Activated T-cell treated with anti-CD3 and anti-CD28 coated beads, Interleukin-2, amount 50 U/mL, for 72 hours (primary cell): ENCODE measurements around the gene MPST. TPM values are rescaled to one million over a fixed set of nuclear protein-coding genes. Genes with fewer than 3 reads are reported as not detected.
A peak's percentile ranks its signal among the peaks of the same experiment; 100 is the strongest.

Source experiments
- ATAC-seq, 2 donors: fragments of 150-1000 bp; cut with Tn5 transposase; replicated peaks in 1 of 2; 2 replicates each; pipeline ENCODE4 v1.10.0; 2021; ENCODE audit warnings: moderate library complexity in 2 of 2, mild to moderate bottlenecking in 1 of 2
- DNase-seq, 2 donors: peaks; one replicate each; pipeline ENCODE4 v3.0.0; 2021 to 2022; ENCODE audit warnings: mixed read lengths in 1 of 2
- H3K27ac Mint-ChIP-seq: one replicate; pipeline ENCODE4 v1.8.0; 2022; ENCODE audit warnings: mild to moderate bottlenecking, moderate library complexity, mixed read lengths
- H3K27me3 Mint-ChIP-seq: one replicate; pipeline ENCODE4 v1.8.0; 2022; ENCODE audit warnings: low read depth, mixed read lengths
- H3K36me3 Mint-ChIP-seq, 2 donors: one replicate each; pipeline ENCODE4 v1.8.0; 2022; ENCODE audit warnings: mixed read lengths in 2 of 2, mild to moderate bottlenecking in 1 of 2; ENCODE audit not compliant: insufficient read depth in 2 of 2
- H3K4me1 Mint-ChIP-seq: one replicate; pipeline ENCODE4 v1.8.0; 2022; ENCODE audit warnings: low read depth, mixed read lengths
- H3K4me3 Mint-ChIP-seq, 2 donors: one replicate each; pipeline ENCODE4 v1.8.0; 2022; ENCODE audit warnings: mild to moderate bottlenecking in 2 of 2, mixed read lengths in 2 of 2, moderate library complexity in 2 of 2
- H3K9me3 Mint-ChIP-seq, 2 donors: one replicate each; pipeline ENCODE4 v1.8.0; 2022; ENCODE audit warnings: mixed read lengths in 2 of 2
- total RNA-seq, 2 donors: library from RNA; stranded (reverse); gene quantifications; one replicate each; pipeline ENCODE4 v1.2.3, GENCODE V29; 2022

The MPST gene
- total RNA-seq, 2 donors from 2014 or later = 14.2 to 28.1 TPM

DNA sequence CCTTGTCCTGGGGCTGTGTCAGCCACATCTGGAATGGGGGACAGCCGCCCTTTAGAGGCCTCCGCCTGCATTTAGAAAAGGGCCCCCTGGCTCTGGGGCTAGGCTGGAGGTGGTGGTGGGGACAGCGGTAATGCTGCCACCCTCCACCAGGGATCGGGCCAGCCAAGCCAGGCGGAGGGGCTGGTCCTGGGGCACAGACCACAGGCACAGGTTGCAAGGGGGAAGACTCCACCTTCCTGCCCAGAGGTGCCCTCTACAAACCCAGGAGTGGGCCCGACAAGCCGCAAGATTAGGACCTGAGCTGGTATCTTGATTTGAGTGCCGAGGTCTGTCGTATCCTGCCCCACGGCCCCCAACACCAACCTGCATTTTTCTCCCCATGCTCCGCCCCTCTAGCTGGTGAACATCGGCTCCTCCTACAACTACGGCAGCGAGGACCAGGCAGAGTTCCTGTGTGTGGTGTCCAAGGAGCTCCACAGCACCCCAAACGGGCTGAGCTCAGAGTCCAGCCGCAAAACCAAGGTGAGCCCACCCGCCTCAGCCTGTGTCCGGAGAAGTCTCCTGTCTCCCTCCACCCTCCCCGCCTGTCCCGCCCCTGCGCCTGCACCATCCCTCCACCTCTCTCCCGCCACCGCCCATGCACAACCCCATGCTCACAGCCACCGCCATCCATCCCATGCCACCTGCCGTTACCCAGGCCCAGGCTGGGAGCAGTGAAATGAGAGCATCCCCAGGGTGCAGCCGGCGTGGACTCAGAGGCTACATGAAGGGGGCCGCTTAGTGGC, 39.6 kb downstream of the MPST start:
- Mint-ChIP-seq H3K27ac (no peak overlapping the region), H3K4me3 (no peak overlapping the region)

DNA sequence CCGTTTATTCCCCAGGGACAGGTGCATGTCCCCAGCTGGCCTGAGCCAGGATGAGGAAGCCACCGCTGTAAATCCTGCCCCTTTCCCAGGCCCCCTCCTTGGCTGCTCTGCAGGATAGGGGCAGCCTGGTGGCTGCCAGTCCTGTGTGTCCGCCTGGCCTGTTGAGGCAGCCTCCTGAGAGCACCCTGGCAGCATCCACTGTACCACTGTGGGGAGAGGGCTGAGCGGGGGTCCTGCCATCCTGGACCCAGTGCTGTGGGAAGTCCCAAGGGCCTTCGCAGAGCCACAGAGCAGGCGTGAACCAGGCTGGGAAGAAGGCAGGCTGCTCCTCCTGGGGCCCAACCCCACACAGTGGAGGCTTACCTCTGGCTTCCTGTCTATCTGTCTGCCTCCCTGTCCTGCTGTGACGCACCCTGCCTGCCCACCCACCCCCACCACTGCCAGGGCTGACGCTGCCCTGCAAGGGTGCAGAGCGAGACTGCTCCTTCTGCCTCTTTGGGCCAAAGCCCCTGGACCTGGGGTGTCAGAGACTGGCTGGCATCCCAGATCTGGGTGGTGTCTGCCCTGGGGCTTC, 40.4 kb downstream of the MPST start:
- H3K27ac Mint-ChIP-seq = no peak overlapping the region
- no peak for DNase-seq
- peak overlapping the region; percentile 82 to 88 for H3K4me3 Mint-ChIP-seq

More for the DNA sequence above, 39.6 kb downstream of the MPST start:
- DNase-seq = no peak
- no peaks in the 10 kb centered on the region for H3K27me3 Mint-ChIP-seq
- H3K4me1 Mint-ChIP-seq = peaks cover 28% of the 10 kb centered on the region
- H3K36me3 Mint-ChIP-seq = peaks cover 1 to 2% of the 10 kb centered on the region in 2 donors
- no peak for ATAC-seq
- H3K9me3 Mint-ChIP-seq = no peaks in the 10 kb centered on the region

DNA sequence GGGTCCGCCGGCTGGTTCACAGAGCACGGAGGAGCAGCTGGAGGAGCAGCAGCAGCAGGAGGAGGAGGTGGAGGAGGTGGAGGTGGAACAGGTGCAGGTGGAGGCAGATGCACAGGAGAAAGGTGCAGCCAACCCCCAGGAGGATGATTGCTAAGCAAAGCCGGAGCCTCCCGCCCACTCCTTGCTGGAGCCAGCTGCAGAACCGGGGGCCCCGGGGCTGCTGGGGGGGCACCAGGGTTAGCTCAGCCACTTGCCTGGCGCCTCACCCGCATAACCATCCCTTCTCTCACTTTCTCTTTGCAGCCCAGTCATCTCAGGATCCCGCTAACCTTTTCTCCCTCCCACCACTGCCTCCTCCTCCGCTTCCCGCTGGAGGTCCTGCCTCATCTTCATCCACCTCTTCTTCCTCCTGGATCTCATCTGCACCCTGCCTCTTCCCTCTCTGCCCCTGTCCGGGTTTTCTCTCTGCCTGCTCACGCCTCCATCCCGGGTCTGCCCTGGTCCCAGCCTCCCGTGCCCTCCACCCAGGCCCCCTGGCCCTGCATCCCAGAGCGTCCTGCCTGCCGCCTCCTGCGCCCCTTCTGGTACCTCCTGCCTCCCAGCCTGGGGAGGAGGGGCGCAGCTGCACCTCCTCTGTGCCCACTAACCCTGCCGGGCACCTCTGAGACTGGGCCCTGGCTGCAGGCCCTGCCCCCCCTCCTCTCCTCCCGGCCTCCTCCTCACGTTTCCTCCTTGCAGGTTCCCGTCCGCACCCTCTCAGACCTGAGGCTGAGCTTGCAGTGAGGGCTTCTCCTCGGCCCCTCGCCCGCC, 41.5 kb downstream of the MPST start:
- peaks cover 1 to 3% of the 10 kb centered on the region in 2 donors for H3K36me3 Mint-ChIP-seq
- H3K9me3 Mint-ChIP-seq = no peaks in the 10 kb centered on the region
- peaks cover 28% of the 10 kb centered on the region for H3K4me1 Mint-ChIP-seq
- peak overlapping the region; percentile 82 to 88 for H3K4me3 Mint-ChIP-seq
- peak; percentile 76 to 77 for DNase-seq
- ATAC-seq = peak; percentile 85 to 86
- H3K27me3 Mint-ChIP-seq = no peaks in the 10 kb centered on the region
- peak overlapping the region; percentile 55 for H3K27ac Mint-ChIP-seq

More for the DNA sequence above, 40.4 kb downstream of the MPST start:
- Mint-ChIP-seq H3K4me1 (peaks cover 28% of the 10 kb centered on the region), H3K9me3 (no peaks in the 10 kb centered on the region), H3K36me3 (peaks cover 1 to 3% of the 10 kb centered on the region in 2 donors), H3K27me3 (no peaks in the 10 kb centered on the region)
- peak; percentile 43 to 58 for ATAC-seq

DNA sequence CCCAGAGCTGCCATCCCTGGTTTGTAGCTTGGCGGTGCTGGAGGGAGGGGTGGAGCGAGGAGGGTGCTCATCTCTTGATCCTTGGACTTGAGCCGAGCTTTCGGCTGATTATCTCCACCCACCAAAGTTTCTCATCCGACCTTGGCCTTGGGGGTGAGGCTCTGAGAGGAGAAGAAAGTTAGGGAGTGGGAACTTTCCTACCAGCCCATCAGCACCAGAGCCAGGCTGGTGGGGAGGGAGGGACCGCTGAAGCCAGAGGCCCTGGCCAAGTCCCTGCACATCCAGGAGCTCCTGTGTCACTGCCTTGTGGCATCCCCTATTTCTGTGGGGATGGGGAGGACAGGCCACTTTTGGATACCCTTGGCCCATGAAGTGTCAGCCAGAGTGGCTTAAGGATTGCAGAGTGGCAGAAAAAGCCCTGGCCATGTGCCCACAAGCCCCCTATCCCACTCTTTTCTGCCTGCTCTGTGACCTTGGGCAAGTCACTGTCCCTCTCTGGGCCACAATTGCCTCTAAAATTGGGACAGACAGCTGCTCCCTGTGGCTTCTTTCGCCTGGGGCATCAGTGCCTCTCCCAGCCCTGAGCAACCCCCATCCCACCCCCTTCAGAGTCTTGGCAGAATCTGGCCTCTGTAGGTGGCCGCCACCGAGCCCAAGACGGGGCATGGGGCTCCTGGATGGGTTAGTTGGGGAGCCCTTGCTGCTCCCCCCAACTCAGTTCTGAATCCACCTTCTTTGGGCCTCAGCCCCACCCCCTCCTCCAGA, 42.3 kb downstream of the MPST start:
- H3K9me3 Mint-ChIP-seq = no peaks in the 10 kb centered on the region
- no peaks in the 10 kb centered on the region for H3K27me3 Mint-ChIP-seq
- peaks cover 28% of the 10 kb centered on the region for H3K4me1 Mint-ChIP-seq
- peaks cover 1 to 3% of the 10 kb centered on the region in 2 donors for H3K36me3 Mint-ChIP-seq
- no peak for ATAC-seq
- peak overlapping the region; percentile 52 to 59 for H3K4me3 Mint-ChIP-seq
- DNase-seq = no peak
- no peak overlapping the region for H3K27ac Mint-ChIP-seq

DNA sequence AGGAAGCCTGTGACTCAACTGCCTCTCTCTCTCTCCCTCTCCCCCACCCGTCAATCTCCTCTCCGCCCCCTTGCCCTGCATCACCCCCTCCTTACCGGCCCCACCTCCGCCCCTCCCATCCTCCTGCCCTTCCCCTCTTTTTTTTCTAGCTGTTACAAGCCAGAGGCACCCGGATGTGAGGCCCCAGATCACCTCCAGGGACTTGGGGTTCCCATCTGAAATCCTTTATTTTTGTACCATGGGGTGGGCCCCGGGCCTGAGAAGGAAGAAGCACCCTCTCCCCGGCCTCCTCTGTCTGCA, 42.8 kb downstream of the MPST start:
- H3K9me3 Mint-ChIP-seq = no peaks in the 10 kb centered on the region
- H3K36me3 Mint-ChIP-seq = peaks cover 1% of the 10 kb centered on the region in 2 donors
- H3K4me3 Mint-ChIP-seq = no peak overlapping the region
- ATAC-seq = no peak
- no peaks in the 10 kb centered on the region for H3K27me3 Mint-ChIP-seq
- no peak overlapping the region for H3K27ac Mint-ChIP-seq
- peaks cover 28% of the 10 kb centered on the region for H3K4me1 Mint-ChIP-seq
- no peak for DNase-seq

DNA sequence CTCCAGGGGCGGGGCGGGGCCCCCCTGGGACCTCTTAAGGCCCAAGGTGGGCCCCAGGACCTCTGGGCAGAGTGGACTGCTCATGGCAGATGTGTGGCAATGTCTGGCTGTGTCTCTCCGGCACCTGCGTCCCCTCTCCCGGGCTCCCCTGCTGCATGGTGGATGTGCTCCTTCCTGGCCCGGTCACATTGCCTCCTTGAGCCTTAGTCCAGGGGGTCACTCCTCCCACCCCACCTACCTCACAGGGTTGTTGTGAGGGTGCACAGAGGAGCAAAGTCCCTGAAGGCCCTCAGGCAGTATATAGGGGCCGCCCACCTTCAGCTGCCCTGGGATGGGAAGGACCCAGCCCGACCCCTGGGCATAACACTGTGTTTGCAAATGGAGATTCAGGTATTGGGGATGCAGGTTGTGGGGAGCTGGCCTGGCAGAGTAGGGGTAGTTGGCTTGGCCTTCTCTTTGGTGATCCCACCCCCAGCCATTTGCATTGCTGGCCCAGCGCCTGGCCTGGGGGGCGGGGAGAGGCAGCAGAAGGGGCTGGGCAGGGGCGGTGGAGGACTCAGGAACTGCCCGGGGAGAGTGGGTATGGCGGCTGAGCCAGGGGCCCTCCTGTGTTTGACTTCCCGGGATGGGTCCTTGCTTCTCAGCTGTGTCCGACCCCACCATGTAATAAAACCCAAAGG, 43.3 kb downstream of the MPST start:
- no peaks in the 10 kb centered on the region for H3K9me3 Mint-ChIP-seq
- no peaks in the 10 kb centered on the region for H3K27me3 Mint-ChIP-seq
- H3K36me3 Mint-ChIP-seq = peaks cover 1% of the 10 kb centered on the region in 2 donors
- no peak overlapping the region for H3K27ac Mint-ChIP-seq
- peaks cover 28% of the 10 kb centered on the region for H3K4me1 Mint-ChIP-seq
- no peak for ATAC-seq
- DNase-seq = no peak
- H3K4me3 Mint-ChIP-seq = no peak overlapping the region

DNA sequence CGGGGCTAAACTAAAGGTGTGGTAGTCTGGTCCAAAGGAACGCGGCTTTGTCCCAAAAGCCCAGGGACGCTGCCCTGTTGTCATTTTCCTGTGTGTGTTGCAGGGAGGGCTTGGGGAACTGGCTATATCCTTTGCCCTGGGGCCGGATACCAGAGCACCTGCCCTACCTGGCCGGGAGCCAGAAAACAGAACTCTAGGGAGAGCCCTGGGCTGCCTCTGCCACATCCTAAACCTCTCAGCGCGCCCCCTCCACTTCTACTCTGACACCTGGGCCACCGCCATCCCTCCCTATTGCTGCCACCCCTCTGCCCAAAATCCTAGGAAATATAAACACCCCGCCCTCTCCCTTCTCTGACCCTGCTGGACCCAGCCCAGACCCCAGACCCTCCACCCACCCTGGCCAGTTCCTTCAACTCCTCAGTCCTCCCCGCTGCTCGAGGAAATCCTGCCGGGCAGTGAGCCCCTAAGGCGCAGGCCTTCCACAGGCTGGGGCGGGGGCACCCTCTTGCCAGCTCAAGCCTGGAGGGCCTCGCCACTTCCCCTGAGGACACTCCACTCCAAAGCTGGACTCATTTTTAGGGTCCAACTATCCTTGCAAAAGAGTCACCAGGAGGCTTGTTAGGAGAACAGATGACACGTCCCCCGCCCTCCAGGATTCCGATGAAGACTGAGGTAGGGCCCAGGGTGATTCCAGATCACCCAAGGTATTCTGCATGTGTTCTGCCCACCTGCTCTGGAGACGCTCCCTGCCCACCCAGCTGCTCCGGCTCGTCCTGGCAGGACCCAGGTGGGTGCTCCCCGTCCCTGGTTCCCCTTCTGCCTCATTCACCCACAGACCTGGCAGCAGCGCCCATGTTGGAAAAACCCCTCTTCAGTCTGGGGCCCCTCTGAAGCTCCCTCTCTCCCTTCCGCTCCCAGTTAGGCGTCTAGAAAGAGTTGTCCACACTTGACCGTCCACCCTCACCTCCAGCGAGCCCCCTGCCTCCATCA, 44.2 kb downstream of the MPST start:
- no peak for ATAC-seq

DNA sequence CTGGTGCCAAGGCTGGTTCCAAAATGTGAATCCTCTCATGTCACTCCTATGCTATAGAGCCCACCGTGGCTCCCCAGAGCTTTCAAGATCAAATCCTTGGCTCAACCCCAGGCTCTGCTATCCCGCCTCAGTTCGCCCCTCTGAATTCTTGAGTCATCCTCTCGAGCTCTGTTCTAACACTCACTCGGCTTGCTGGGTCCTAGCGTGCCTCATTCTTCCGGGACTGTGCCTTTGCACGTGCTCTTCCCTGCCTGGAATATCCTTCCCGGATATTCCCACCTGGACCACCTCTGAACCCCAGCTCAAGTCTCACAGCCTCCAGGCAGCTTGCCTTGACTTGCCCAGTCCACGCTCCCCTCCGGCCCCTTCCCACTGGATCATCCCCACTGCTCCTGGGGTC, 45.0 kb downstream of the MPST start:
- DNase-seq (no peak), ATAC-seq (no peak)
- H3K27me3 Mint-ChIP-seq = peaks cover 11% of the 10 kb centered on the region
- no peaks in the 10 kb centered on the region for H3K9me3 Mint-ChIP-seq
- H3K27ac Mint-ChIP-seq = no peak overlapping the region
- H3K4me3 Mint-ChIP-seq = no peak overlapping the region
- H3K36me3 Mint-ChIP-seq = peaks cover 1% of the 10 kb centered on the region in 2 donors
- peaks cover 28% of the 10 kb centered on the region for H3K4me1 Mint-ChIP-seq

More for the DNA sequence above, 44.2 kb downstream of the MPST start:
- H3K27ac Mint-ChIP-seq = no peak overlapping the region
- no peak overlapping the region for H3K4me3 Mint-ChIP-seq
- H3K36me3 Mint-ChIP-seq = peaks cover 1% of the 10 kb centered on the region in 2 donors
- H3K4me1 Mint-ChIP-seq = peaks cover 28% of the 10 kb centered on the region
- no peaks in the 10 kb centered on the region for H3K9me3 Mint-ChIP-seq
- DNase-seq = no peak
- peaks cover 8% of the 10 kb centered on the region for H3K27me3 Mint-ChIP-seq

DNA sequence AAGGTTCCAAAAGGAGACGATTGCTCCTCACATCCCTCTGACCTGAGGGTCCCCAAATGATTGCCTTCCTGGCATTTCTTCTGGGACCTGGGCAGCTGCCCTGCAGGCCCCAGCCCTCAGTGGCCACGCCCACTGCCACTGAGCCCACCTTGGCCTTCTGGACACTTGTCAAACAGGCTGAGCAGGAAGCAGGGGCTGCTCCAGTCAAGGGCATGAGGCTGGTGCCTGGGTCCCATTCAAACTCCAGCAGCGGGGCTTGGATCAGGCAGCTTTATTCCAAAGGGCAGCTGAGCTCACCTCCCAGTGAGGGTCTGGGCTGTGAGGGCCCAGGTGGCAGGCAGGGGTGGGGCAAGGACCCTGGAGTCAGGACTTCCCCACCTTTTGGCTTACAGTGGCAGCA, 45.6 kb downstream of the MPST start:
- Mint-ChIP-seq H3K9me3 (no peaks in the 10 kb centered on the region), H3K36me3 (peaks cover 1% of the 10 kb centered on the region in 2 donors)
- no peak for ATAC-seq

DNA sequence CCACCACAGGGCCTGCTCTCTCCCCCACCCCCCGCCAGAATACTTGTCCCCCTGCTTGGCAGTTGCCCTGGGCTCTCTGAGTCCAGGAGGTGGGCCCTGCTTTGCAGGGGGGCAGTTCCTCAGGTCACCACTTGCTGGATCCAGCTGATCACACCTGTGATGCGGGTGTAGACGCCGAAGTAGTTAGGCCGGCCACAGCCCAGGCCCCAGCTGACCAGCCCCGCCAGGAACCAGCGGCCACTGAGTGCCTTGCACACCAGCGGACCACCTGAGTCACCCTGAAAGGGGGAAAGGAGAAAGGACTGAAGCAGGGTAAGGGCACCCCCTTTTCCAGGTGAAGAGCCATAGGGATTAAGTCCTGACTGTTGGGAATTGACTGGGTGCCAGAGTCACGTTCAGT, 46.4 kb downstream of the MPST start:
- Mint-ChIP-seq H3K27me3 (peaks cover 21% of the 10 kb centered on the region), H3K4me3 (no peak overlapping the region), H3K9me3 (no peaks in the 10 kb centered on the region), H3K4me1 (peaks cover 14% of the 10 kb centered on the region), H3K36me3 (peaks cover 1 to 2% of the 10 kb centered on the region in 2 donors), H3K27ac (no peak overlapping the region)
- ATAC-seq = no peak
- no peak for DNase-seq

More for the DNA sequence above, 45.6 kb downstream of the MPST start:
- H3K27ac Mint-ChIP-seq = no peak overlapping the region
- DNase-seq = no peak
- H3K4me1 Mint-ChIP-seq = peaks cover 22% of the 10 kb centered on the region
- H3K27me3 Mint-ChIP-seq = peaks cover 17% of the 10 kb centered on the region
- no peak overlapping the region for H3K4me3 Mint-ChIP-seq

DNA sequence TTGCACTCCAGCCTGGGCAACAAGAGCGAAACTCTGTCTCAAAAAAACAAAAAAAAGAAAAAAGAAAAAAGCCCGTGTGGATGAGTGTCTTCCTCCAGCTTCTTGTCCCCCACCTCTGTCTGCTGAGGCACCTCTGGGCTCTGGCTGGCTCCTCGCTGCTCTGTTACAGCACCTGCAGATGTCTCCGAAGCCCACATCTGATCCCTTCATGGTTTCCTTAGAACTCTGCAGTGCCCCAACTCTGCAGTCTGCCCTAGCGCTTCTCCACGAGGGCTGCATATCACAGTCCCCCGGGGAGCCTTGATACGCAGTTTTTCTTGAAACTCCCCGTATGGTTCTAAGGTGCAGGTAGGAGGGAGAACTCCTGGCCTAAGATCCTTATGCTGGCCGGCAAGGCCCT, 47.9 kb downstream of the MPST start:
- no peak for ATAC-seq

More for the DNA sequence above, 47.9 kb downstream of the MPST start:
- no peak for DNase-seq
- no peak overlapping the region for H3K27ac Mint-ChIP-seq
- H3K36me3 Mint-ChIP-seq = peaks cover 1% of the 10 kb centered on the region in 2 donors
- peaks cover 21% of the 10 kb centered on the region for H3K27me3 Mint-ChIP-seq
- no peaks in the 10 kb centered on the region for H3K9me3 Mint-ChIP-seq
- H3K4me3 Mint-ChIP-seq = no peak overlapping the region
- no peaks in the 10 kb centered on the region for H3K4me1 Mint-ChIP-seq
